Left ventricle myocardium inferior (tissue), 1 donor: ENCODE results near the gene COLQ. TPM values are rescaled to one million over a fixed set of nuclear protein-coding genes. Genes with fewer than 3 reads are reported as not detected.

Experiments
- DNase-seq: peaks from one replicate; pipeline ENCODE4 v3.0.0-alpha.2; 2020
- H3K27ac ChIP-seq: fragments of 200-600 bp; replicated peaks from 2 replicates; pipeline ENCODE4 v1.8.0; 2021
- H3K27me3 ChIP-seq: fragments of 200-600 bp; 2 replicates; pipeline ENCODE4 v1.8.0; 2021; ENCODE audit warnings: low read depth
- H3K36me3 ChIP-seq: fragments of 200-600 bp; 2 replicates; pipeline ENCODE4 v1.8.0; 2021
- H3K4me1 ChIP-seq: fragments of 200-600 bp; 2 replicates; pipeline ENCODE4 v1.8.0; 2021
- H3K4me3 ChIP-seq: fragments of 200-600 bp; 2 replicates; pipeline ENCODE4 v1.8.0; 2021; ENCODE audit warnings: mild to moderate bottlenecking, moderate library complexity
- H3K9me3 ChIP-seq: fragments of 200-600 bp; replicated peaks from 2 replicates; pipeline ENCODE4 v1.8.0; 2021
- CTCF ChIP-seq: fragments of 200-600 bp; IDR thresholded peaks from 2 replicates; pipeline ENCODE4 v1.8.0; 2021; ENCODE audit warnings: antibody characterized with exemption, mild to moderate bottlenecking, borderline replicate concordance
- intact Hi-C: fragments of 100-400 bp; cut with micrococcal nuclease; formaldehyde crosslinking; loops from one replicate; pipeline ENCODE4 v1.11.0; 2022
- total RNA-seq: library from RNA; stranded (reverse); fragmentation: NEBNext Ultra II Directional; extraction: Animal tissue kit (Norgen Biotek cat#: 25700); gene quantifications from one replicate; pipeline ENCODE4 v1.2.1, GENCODE V29; 2021
- donor health status: DM: no; HTN: yes; CAD: no; lungs with severe emphysema.

Gene COLQ
- total RNA-seq, 1 donor from 2014 or later = 14.9 TPM

- H3K27ac ChIP-seq = no peak overlapping the region
- no peak for TF ChIP-seq CTCF
- intact Hi-C loops = no loop called here
These were observed 51.2 kb downstream of the COLQ start for GRCh38 chr3:15470261-15470660.

GRCh38 chr3:15467227-15468181, 54.0 kb downstream of the COLQ start:
- Histone ChIP-seq H3K36me3 (no peaks in the 10 kb centered on the region), H3K4me1 (no peaks in the 10 kb centered on the region), H3K9me3 (no peaks in the 10 kb centered on the region), H3K27ac (no peak overlapping the region), H3K4me3 (no peak overlapping the region), H3K27me3 (no peaks in the 10 kb centered on the region)
- intact Hi-C loops = no loop called here
- no peak for TF ChIP-seq CTCF
- DNase-seq = no peak

More at GRCh38 chr3:15470261-15470660, 51.2 kb downstream of the COLQ start:
- no peaks in the 10 kb centered on the region for H3K36me3 ChIP-seq
- no peak for DNase-seq
- no peak overlapping the region for H3K4me3 ChIP-seq
- H3K27me3 ChIP-seq = no peaks in the 10 kb centered on the region
- H3K4me1 ChIP-seq = no peaks in the 10 kb centered on the region
- H3K9me3 ChIP-seq = no peaks in the 10 kb centered on the region

GRCh38 chr3:15465876-15466585, 55.5 kb downstream of the COLQ start:
- intact Hi-C loops = no loop called here
- Histone ChIP-seq H3K9me3 (no peaks in the 10 kb centered on the region), H3K4me1 (no peaks in the 10 kb centered on the region), H3K36me3 (no peaks in the 10 kb centered on the region), H3K27me3 (no peaks in the 10 kb centered on the region), H3K27ac (no peak overlapping the region), H3K4me3 (no peak overlapping the region)
- TF ChIP-seq CTCF = no peak
- no peak for DNase-seq

- Histone ChIP-seq H3K4me1 (no peaks in the 10 kb centered on the region), H3K36me3 (no peaks in the 10 kb centered on the region)
- intact Hi-C loops = no loop called here
These were observed 59.1 kb downstream of the COLQ start for GRCh38 chr3:15462451-15462850.

More at GRCh38 chr3:15462451-15462850, 59.1 kb downstream of the COLQ start:
- TF ChIP-seq CTCF = no peak
- Histone ChIP-seq H3K9me3 (no peaks in the 10 kb centered on the region), H3K4me3 (no peak overlapping the region), H3K27me3 (no peaks in the 10 kb centered on the region), H3K27ac (no peak overlapping the region)
- no peak for DNase-seq
